NCI-H2081 treated with DMSO at 0.1 percent for 48 hours (cell line): ENCODE results near the gene TMEM202.
"Not testable (repeated sequence)": the region's sequence is repeated elsewhere in the genome, so short reads cannot be mapped to it uniquely, and the experiment has no call there.

Experiments used
- DNase-seq: peaks from one replicate; lab custom pipeline; 2025; lab: John Stamatoyannopoulos, UW

TMEM202 gene, protein sequence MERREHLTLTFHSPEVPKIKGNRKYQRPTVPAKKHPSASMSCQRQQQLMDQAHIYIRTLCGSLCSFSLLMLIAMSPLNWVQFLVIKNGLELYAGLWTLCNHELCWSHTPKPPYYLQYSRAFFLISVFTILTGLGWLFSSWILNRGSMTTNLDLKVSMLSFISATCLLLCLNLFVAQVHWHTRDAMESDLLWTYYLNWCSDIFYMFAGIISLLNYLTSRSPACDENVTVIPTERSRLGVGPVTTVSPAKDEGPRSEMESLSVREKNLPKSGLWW

GRCh38 chr15:72397796-72398588 lies at the start of gene TMEM202:
TSS of gene TMEM202 (plus strand) at chr15:72398305. CDS start at chr15:72398327, 22 bp downstream.
- DNase-seq = no peak

DNA sequence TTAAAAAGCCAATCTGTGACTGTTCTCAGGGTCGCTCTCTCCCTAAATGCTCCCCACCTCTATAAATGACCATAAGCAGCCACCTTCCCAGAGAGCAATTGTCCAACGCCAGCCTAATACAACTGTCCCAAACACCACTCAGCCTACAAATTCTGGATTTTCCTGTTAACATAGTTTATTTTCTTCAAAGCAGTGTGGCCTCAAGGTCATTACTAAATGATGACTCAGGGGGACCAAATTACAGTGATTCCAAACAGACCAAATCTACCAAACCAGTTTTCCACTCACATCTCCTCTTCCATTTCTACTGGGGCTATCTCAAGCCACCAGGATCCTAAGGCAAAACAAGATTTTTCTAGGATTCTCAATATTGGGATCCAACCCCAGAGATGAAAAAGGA lies 44.8 kb upstream of the TMEM202 start:
- DNase-seq = no peak

GRCh38 chr15:72354496-72354895 lies 43.6 kb upstream of the TMEM202 start:
- DNase-seq = no peak

- DNase-seq = no peak
These were observed 40.0 kb upstream of the TMEM202 start for GRCh38 chr15:72358121-72358520.

- DNase-seq = no peak
These were observed 39.4 kb upstream of the TMEM202 start for GRCh38 chr15:72358650-72359171.

- DNase-seq = no peak
These were observed 36.9 kb upstream of the TMEM202 start for GRCh38 chr15:72361176-72361575.

GRCh38 chr15:72365844-72366243 lies 32.3 kb upstream of the TMEM202 start:
- no peak for DNase-seq

DNA sequence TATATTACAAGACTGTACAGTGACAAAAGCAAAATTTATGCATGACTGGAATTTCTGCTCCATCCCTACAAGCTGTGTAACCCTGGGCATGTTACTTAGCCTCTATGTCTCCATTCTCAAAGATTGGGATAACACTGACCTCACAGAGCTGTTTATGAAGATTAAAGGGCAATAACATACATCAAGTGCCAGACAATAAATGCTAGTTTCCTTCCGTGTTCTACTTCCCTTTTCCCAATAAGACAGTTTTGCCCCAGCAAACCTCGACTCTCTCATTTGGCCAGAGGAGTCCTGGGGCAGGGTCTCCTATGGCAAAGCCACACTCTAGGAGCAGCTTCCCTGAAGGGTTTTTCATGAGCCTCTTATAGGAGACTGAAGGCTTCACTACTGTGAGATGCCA lies 29.8 kb upstream of the TMEM202 start:
- no peak for DNase-seq

DNA sequence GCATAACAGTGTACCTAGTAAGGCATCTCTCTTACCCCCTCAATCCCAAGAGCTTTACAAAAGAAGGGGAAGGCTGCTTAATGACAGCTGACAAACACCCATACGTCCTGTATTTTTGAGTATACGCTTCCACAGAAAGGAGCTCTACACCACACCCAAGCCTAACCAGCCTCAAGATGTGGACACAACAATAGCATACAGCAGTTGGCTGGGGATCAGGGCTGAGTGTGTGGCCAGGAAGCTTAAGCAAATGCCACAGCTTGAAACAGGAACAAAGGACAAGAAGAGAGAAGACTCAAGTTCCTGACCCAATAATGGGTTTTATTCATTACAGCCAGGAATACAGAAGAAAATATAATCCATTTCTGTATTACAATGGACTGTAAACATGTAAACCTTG lies 29.2 kb upstream of the TMEM202 start:
- DNase-seq = no peak

DNA sequence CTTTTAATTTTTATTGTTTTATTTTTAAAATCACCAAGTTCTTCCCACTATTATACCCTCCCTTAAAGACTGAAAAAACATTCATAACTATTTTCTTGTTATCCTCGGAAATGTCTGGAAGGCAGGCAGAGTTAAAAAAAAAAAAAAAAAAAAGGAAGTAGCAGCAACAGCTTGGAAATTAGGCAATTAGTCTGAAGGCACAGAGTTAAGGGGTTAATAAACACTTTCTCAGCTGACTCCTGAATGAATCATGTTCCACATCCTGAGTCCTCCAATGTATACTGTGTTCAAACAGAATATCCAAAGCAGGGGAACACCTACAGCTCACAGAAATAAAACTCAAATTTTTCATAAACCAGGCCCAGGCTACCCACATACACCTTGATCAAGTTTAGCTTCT lies 28.1 kb upstream of the TMEM202 start:
- DNase-seq = no peak

GRCh38 chr15:72372361-72372760 lies 25.7 kb upstream of the TMEM202 start:
- no peak for DNase-seq

GRCh38 chr15:72375501-72375845 lies 22.6 kb upstream of the TMEM202 start:
- no peak for DNase-seq

DNA sequence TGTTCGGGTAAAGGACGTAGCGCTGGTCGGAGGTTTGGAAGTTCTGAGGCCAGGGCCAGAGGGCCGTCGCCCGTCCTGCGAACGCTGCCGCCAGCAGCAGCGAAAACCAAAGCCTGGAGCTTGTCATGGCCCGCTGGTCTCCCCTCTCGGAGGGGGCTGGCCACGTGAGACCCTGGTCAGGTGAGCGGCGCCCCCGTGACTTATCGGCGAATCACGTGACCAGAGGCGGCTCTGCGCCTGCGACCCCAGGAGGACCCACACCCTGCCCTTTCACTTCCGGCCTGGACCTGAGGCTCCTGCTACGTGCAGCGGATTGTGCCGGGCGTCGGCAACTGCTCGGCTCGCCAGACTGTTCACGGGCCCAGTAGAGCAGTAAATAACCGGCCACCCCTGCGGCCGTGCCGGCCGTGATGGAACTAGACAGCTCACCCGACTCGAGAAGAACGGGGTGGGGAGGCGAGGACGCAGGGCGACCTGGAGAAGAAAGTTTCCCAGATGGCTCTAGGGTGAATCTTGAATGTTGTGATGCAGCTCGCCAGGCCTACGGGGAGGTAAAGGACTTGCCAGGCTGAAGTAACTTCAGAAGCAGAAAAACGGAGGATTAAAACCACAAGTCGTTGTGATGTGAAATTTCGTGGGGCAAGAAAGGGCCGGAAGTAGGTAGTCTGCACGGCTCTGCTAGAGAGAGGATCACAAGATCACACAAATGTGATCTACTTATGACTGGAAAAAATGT lies 22.1 kb upstream of the TMEM202 start, which contains the start of gene HEXA:
TSS of gene HEXA (minus strand) at position 169 of the 736 bp plus-strand sequence. CDS start at position 127, 42 bp downstream.
- DNase-seq = peak; percentile 37

- no peak for DNase-seq
These were observed 20.8 kb upstream of the TMEM202 start for GRCh38 chr15:72377331-72377730.

DNA sequence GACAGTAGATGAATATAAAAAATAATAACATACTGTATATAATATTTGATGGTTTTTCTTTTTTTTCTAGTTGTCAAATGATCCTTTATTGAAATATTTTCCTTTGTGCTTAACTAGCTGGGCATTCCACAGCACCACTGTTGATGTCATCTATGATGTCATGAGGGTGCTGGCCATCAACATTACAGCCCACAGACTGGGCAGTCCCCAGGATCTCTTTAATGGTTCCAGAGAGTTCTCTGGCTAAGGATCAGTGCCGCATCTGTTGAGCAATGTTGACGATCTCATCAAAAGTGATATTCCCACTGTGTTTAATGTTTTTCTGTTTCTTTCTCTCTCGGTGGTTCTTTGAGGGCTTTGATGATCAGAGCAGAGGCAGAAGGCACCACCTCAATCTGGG lies 19.0 kb upstream of the TMEM202 start:
- not testable (repeated sequence) for DNase-seq

DNA sequence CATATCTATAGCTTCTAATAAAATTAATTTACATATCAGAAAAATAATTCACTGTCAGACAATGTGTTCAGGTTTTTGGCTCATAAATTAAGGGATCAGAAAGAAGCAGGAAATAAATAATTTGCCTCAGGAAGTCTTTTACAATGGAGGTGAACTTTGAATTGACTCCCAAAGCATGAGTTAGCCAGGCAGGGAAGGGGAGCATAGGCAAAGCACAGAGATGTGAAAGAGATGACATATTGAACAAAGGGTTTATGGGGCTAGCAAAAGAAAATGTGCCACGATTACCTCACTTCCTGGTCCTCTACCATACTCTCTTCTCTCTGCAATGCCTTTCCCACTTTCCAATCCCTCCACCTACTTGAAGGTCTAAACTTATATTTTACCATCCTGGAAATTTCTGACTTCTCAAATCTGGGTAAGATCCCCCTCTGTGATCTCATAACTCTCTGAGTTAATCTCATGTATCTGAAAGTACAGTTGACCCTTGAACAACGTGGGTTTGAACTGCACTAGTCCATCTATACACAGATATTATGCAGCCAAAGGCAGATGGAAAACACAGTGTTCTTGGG lies 18.2 kb upstream of the TMEM202 start:
- no peak for DNase-seq

- DNase-seq = no peak
These were observed 17.4 kb upstream of the TMEM202 start for GRCh38 chr15:72380743-72381142.

DNA sequence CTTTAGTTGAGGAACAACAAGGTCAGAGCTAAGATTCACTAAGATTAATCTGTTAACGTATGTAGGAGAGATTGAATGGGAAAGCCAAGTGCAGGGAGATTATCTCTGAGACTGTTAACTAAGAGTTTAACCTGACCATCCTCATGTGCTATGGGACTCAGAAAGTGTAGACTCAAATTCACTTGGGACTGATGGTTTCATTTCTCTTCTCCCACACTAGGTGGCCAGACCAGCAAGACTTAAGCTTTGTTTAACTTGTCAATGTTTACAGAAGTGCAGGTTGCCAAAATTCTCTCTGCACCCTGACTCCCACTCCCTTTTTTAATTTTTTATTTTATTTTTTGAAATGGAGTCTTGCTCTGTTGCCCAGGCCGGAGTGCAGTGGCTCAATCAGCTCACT lies 16.0 kb upstream of the TMEM202 start:
- no peak for DNase-seq

- no peak for DNase-seq
These were observed 10.4 kb upstream of the TMEM202 start for GRCh38 chr15:72387741-72388140.

DNA sequence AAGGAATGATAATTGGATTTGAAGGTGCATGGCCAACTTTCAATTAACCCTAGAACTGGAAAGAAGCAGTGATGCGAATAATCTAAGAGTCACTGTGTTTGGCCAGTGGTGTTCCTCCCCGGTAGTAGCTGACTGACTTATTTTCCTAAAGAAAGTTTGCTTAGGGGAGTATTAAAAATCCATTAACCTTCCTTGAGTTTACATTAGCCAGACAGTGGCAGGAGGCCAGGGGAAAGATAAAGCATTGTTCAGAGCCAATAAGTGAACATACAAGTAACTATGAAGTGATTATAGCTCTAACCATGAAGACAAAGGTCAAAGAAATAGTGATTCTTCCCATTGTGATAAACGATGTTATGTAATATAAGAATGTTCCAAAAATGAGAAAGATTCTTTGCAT lies 8.9 kb upstream of the TMEM202 start:
- DNase-seq = no peak

DNA sequence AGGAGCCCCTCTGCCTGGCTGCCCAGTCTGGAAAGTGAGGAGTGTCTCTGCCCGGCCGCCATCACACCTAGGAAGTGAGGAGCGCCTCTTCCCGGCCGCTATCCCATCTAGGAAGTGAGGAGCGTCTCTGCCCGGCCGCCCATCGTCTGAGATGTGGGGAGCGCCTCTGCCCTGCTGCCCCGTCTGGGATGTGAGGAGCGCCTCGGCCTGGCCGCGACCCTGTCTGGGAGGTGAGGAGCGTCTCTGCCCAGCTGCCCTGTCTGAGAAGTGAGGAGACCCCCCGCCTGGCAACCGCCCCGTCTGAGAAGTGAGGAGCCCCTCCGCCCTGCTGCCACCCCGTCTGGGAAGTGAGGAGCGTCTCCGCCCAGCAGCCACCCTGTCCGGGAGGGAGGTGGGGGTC lies 1.8 kb upstream of the TMEM202 start:
- DNase-seq = not testable (repeated sequence)

DNA sequence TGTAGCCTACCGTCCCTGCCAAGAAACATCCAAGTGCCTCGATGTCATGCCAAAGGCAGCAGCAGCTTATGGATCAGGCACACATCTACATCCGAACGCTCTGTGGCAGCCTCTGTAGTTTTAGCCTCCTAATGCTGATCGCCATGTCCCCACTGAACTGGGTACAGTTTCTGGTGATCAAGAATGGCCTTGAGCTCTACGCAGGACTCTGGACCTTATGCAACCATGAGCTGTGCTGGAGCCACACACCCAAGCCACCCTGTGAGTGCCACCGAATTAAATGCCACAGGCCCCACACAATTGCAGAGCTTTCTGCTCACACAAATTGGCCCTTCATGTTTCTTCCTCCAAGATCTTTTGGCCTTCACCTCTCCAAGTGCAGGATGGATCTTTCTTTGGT lies 543 bp downstream of the TMEM202 start:
- DNase-seq = no peak
